H1 (cell line): Measurements from ENCODE around the gene ENTPD6. TPM values are rescaled to one million over a fixed set of nuclear protein-coding genes. Genes with fewer than 3 reads are reported as not detected.

Experiments
- CTCF ChIA-PET: fragments of 300-600 bp; sonication (Branson Sonifier 250); formaldehyde crosslinking; loops from one replicate; lab custom pipeline; 2021; ENCODE audit not compliant: partially characterized antibody; lab: Charles Lee
- POLR2A ChIA-PET: fragments of 300-600 bp; sonication (Branson Sonifier 250); formaldehyde crosslinking; loops from one replicate; lab custom pipeline; 2021; ENCODE audit warnings: inconsistent platforms; ENCODE audit not compliant: partially characterized antibody; lab: Charles Lee
- DNase-seq, 2 experiments: peaks; one replicate each; pipeline versions ENCODE4 v3.0.0 to v3.0.0-alpha.2; 2010 to 2022; ENCODE audit warnings: low spot score in 2 of 2, low read depth in 1 of 2, mixed read lengths in 1 of 2
- FAIRE-seq: peaks from 2 replicates; lab custom pipeline; 2011; peaks lifted over from hg19 to GRCh38; lab: Jason Lieb, UNC
- H2AFZ ChIP-seq: 2 replicates; pipeline ENCODE4 v1.8.1; 2012; ENCODE audit warnings: low read length, inconsistent platforms
- H2AK5ac ChIP-seq: 2 replicates; pipeline ENCODE4 v1.6.1; 2013; ENCODE audit warnings: low read depth, low read length
- H2BK120ac ChIP-seq: replicated peaks from 2 replicates; pipeline ENCODE3; 2013; ENCODE audit warnings: low read depth, low read length, inconsistent platforms
- H2BK12ac ChIP-seq: 2 replicates; pipeline ENCODE4 v1.6.1; 2013; ENCODE audit warnings: low read depth, low read length
- H2BK15ac ChIP-seq: 2 replicates; pipeline ENCODE4 v1.6.1; 2013; ENCODE audit warnings: low read length
- H2BK20ac ChIP-seq: 2 replicates; pipeline ENCODE4 v1.6.1; 2013; ENCODE audit warnings: low read length
- H2BK5ac ChIP-seq: 2 replicates; pipeline ENCODE4 v1.6.1; 2013; ENCODE audit warnings: low read depth, low read length
- H3K14ac ChIP-seq: 2 replicates; pipeline ENCODE4 v1.6.1; 2013; ENCODE audit warnings: inconsistent platforms; ENCODE audit not compliant: insufficient read length
- H3K18ac ChIP-seq: 2 replicates; pipeline ENCODE4 v1.6.1; 2013; ENCODE audit warnings: low read length; ENCODE audit errors: extremely low read depth
- H3K23ac ChIP-seq: 2 replicates; pipeline ENCODE4 v1.6.1; 2013; ENCODE audit warnings: inconsistent platforms; ENCODE audit not compliant: insufficient read length
- H3K23me2 ChIP-seq: 2 replicates; pipeline ENCODE4 v1.6.1; 2013; ENCODE audit warnings: low read depth, low read length
- H3K27ac ChIP-seq: 2 replicates; pipeline ENCODE4 v1.6.1; 2011; ENCODE audit warnings: low read depth, low read length, inconsistent platforms
- H3K27me3 ChIP-seq, 4 experiments: replicated peaks in 1 of 4; 1 replicate in 1 of 4; 2 replicates in 3 of 4; pipeline versions ENCODE4 v1.6.1 to v1.8.1; 2011 to 2013; ENCODE audit warnings: low read length in 3 of 4, mild to moderate bottlenecking in 3 of 4, inconsistent platforms in 2 of 4, mixed read lengths in 2 of 4, moderate library complexity in 1 of 4; ENCODE audit not compliant: control insufficient read depth in 3 of 4, insufficient read depth in 3 of 4; ENCODE audit errors: extremely low read depth in 1 of 4
- H3K36me3 ChIP-seq, 4 experiments: 2 replicates each; pipeline versions ENCODE4 v1.6.1 to v1.8.1; 2011 to 2013; ENCODE audit warnings: mild to moderate bottlenecking in 4 of 4, low read length in 3 of 4, moderate library complexity in 2 of 4, control low read depth in 1 of 4, inconsistent platforms in 1 of 4; ENCODE audit not compliant: insufficient read depth in 4 of 4, control insufficient read depth in 2 of 4
- H3K4ac ChIP-seq: replicated peaks from 2 replicates; pipeline ENCODE3; 2013; ENCODE audit warnings: low read length, low read depth, mixed read lengths, inconsistent platforms; ENCODE audit not compliant: insufficient read length
- H3K4me1 ChIP-seq, 4 experiments: replicated peaks in 1 of 4; 1 replicate in 1 of 4; 2 replicates in 3 of 4; pipeline versions ENCODE4 v1.6.1 to v1.8.1; 2011 to 2013; ENCODE audit warnings: low read length in 3 of 4, inconsistent platforms in 2 of 4, mixed read lengths in 1 of 4; ENCODE audit not compliant: insufficient read depth in 4 of 4, control insufficient read depth in 3 of 4
- H3K4me2 ChIP-seq, 2 experiments: 2 replicates each; pipeline versions ENCODE4 v1.6.1 to v1.8.1; 2011 to 2013; ENCODE audit warnings: low read depth in 2 of 2, low read length in 2 of 2, control low read depth in 1 of 2, inconsistent platforms in 1 of 2, mild to moderate bottlenecking in 1 of 2; ENCODE audit not compliant: insufficient read depth in 1 of 2
- H3K4me3 ChIP-seq, 4 experiments: fragments of 200-600, 300-600 bp in 1 of 4; sonication (generic), shearing (Covaris generic), sonication (Bioruptor Twin) in 1 of 4; 2 replicates each; pipeline versions ENCODE4 v1.5.1 to v1.8.1; 2011 to 2016; ENCODE audit warnings: low read length in 4 of 4, low read depth in 3 of 4, control low read depth in 2 of 4, inconsistent platforms in 2 of 4, mild to moderate bottlenecking in 2 of 4, mixed read lengths in 1 of 4, moderate library complexity in 1 of 4; ENCODE audit not compliant: insufficient read depth in 2 of 4; ENCODE audit errors: extremely low read depth in 1 of 4
- H3K56ac ChIP-seq: replicated peaks from 2 replicates; pipeline ENCODE3; 2013; ENCODE audit warnings: low read depth, mild to moderate bottlenecking, mixed read lengths, low read length, inconsistent platforms; ENCODE audit not compliant: insufficient read length
- H3K79me1 ChIP-seq: 2 replicates; pipeline ENCODE4 v1.6.1; 2013; ENCODE audit warnings: low read depth, low read length, control low read depth
- H3K79me2 ChIP-seq, 2 experiments: 2 replicates each; pipeline versions ENCODE4 v1.6.1 to v1.8.1; 2012 to 2013; ENCODE audit warnings: low read length in 2 of 2, mild to moderate bottlenecking in 2 of 2, inconsistent platforms in 1 of 2; ENCODE audit not compliant: insufficient read depth in 2 of 2, control insufficient read depth in 1 of 2
- H3K9ac ChIP-seq, 4 experiments: replicated peaks in 1 of 4; 1 replicate in 1 of 4; 2 replicates in 3 of 4; pipeline versions ENCODE4 v1.6.1 to v1.8.1; 2011 to 2013; ENCODE audit warnings: low read depth in 3 of 4, low read length in 3 of 4, control low read depth in 2 of 4, mild to moderate bottlenecking in 2 of 4, moderate library complexity in 2 of 4, inconsistent platforms in 1 of 4; ENCODE audit errors: extremely low read depth in 1 of 4
- H3K9me3 ChIP-seq, 2 experiments: 2 replicates each; pipeline versions ENCODE4 v1.6.1 to v1.8.1; 2012 to 2013; ENCODE audit warnings: mild to moderate bottlenecking in 2 of 2, moderate library complexity in 2 of 2, control low read depth in 1 of 2, inconsistent platforms in 1 of 2, low read depth in 1 of 2, low read length in 1 of 2, mixed read lengths in 1 of 2; ENCODE audit not compliant: insufficient read depth in 2 of 2
- H4K20me1 ChIP-seq, 2 experiments: replicated peaks in 1 of 2; 2 replicates each; pipeline versions ENCODE3 to v1.8.1; 2011 to 2013; ENCODE audit warnings: inconsistent platforms in 2 of 2, low read length in 2 of 2, mild to moderate bottlenecking in 1 of 2; ENCODE audit not compliant: insufficient read depth in 2 of 2, control insufficient read depth in 1 of 2
- H4K5ac ChIP-seq: 2 replicates; pipeline ENCODE4 v1.6.1; 2013; ENCODE audit warnings: low read length, low read depth, mixed read lengths, inconsistent platforms; ENCODE audit not compliant: insufficient read length
- H4K8ac ChIP-seq: 2 replicates; pipeline ENCODE4 v1.8.0; 2013; ENCODE audit warnings: mild to moderate bottlenecking, moderate library complexity, low read length, inconsistent platforms; ENCODE audit not compliant: insufficient read depth; ENCODE audit errors: extremely low read depth
- H4K91ac ChIP-seq: replicated peaks from 2 replicates; pipeline ENCODE3; 2013; ENCODE audit warnings: low read length, mixed read lengths, inconsistent platforms; ENCODE audit not compliant: insufficient read length
- CHD2 ChIP-seq: IDR thresholded peaks from 2 replicates; pipeline ENCODE4 v1.6.1; 2012; ENCODE audit warnings: low read length, improper control_type of control experiment
- EGR1 ChIP-seq: IDR thresholded peaks from 2 replicates; pipeline ENCODE4 v1.6.1; 2011; ENCODE audit warnings: low read depth, low read length, borderline replicate concordance
- EZH2 ChIP-seq: fragments of 200-600 bp; sonication (generic); IDR thresholded peaks from 2 replicates; pipeline ENCODE4 v1.7.1; 2012; ENCODE audit warnings: low read depth, mild to moderate bottlenecking, moderate library complexity, low read length, inconsistent platforms; ENCODE audit not compliant: severe bottlenecking
- HDAC2 ChIP-seq, 2 experiments: fragments of 300-600 bp in 1 of 2; sonication (generic) in 1 of 2; IDR thresholded peaks; 2 replicates each; pipeline ENCODE4 v1.6.1; 2011 to 2012; ENCODE audit warnings: low read depth in 2 of 2, low read length in 2 of 2, mild to moderate bottlenecking in 2 of 2, moderate library complexity in 2 of 2, borderline replicate concordance in 1 of 2, inconsistent platforms in 1 of 2
- HDAC6 ChIP-seq: IDR thresholded peaks from one replicate; pipeline ENCODE4 v1.7.1; 2012; ENCODE audit warnings: low read depth, mild to moderate bottlenecking, inconsistent platforms, low read length, moderate library complexity
- KDM5A ChIP-seq: fragments of 200-600 bp; IDR thresholded peaks from 2 replicates; pipeline ENCODE4 v1.7.1; 2012; ENCODE audit warnings: mild to moderate bottlenecking, low read length, inconsistent platforms, mixed read lengths
- MAFK ChIP-seq: IDR thresholded peaks from 2 replicates; pipeline ENCODE4 v1.6.1; 2012; ENCODE audit warnings: low read depth, mild to moderate bottlenecking, improper control_type of control experiment, low read length
- NANOG ChIP-seq: IDR thresholded peaks from 2 replicates; pipeline ENCODE4 v1.6.1; 2011; ENCODE audit warnings: low read length, low read depth, mild to moderate bottlenecking, inconsistent platforms; ENCODE audit not compliant: insufficient read depth, poor library complexity, severe bottlenecking
- PHF8 ChIP-seq: fragments of 200-600 bp; sonication (generic); conservative IDR thresholded peaks from 2 replicates; pipeline ENCODE4 v1.7.1; 2012; ENCODE audit warnings: low read depth, mild to moderate bottlenecking, inconsistent platforms, low read length, moderate library complexity
- RFX5 ChIP-seq: IDR thresholded peaks from 2 replicates; pipeline ENCODE4 v1.6.1; 2011; ENCODE audit warnings: low read depth, low read length, improper control_type of control experiment, borderline replicate concordance
- SIN3A ChIP-seq, 2 experiments: IDR thresholded peaks in 1 of 2; conservative IDR thresholded peaks in 1 of 2; 2 replicates each; pipeline ENCODE4 v1.6.1; 2011 to 2012; ENCODE audit warnings: low read length in 2 of 2, improper control_type of control experiment in 1 of 2, low read depth in 1 of 2, mild to moderate bottlenecking in 1 of 2
- SIX5 ChIP-seq: IDR thresholded peaks from 2 replicates; pipeline ENCODE4 v1.6.1; 2011; ENCODE audit warnings: mild to moderate bottlenecking, low read depth, low read length
- WGBS, 2 experiments: shearing (Covaris generic) in 1 of 2; methylation state at CpG; one replicate each; pipeline versions ENCODE4 v1.1.6 to v1.1.7; 2013 to 2015; ENCODE audit warnings: low lambda C conversion rate in 2 of 2, mixed read lengths in 2 of 2, inconsistent platforms in 1 of 2, low coverage in 1 of 2, missing lambda C conversion rate in 1 of 2; ENCODE audit not compliant: insufficient replicate concordance in 2 of 2, insufficient coverage in 1 of 2, insufficient read length in 1 of 2; ENCODE audit errors: extremely low coverage in 1 of 2, missing lambda C conversion rate in 1 of 2; 5-methylcytosine and 5-hydroxymethylcytosine counted together
- polyA plus RNA-seq, 7 experiments: library from polyadenylated mRNA; depleted of rRNA in 3 of 7; stranded (reverse) in 5 of 7; unstranded in 2 of 7; fragments of >200 nt in 5 of 7; fragments of 200-250 nt in 2 of 7; gene quantifications; 1 replicate in 5 of 7; 2 replicates in 1 of 7; 4 replicates in 1 of 7; pipeline versions ENCODE4 v1.2.1 to v1.2.3, GENCODE V29; 2011 to 2013; ENCODE audit warnings: missing spikeins in 2 of 7, mixed read lengths in 2 of 7
- total RNA-seq: library from RNA; stranded (reverse); fragmentation: NEBNext Ultra II Directional; extraction: Animal tissue kit (Norgen Biotek cat#: 25700); gene quantifications from 2 replicates; pipeline ENCODE4 v1.2.1, GENCODE V29; 2021

ENTPD6 gene
- total and polyA plus RNA-seq, 2 of the 8 experiments (the other 6 are each of a cell fraction or from before 2014, with no cell fraction given): 47.8 to 57.3 TPM

DNA sequence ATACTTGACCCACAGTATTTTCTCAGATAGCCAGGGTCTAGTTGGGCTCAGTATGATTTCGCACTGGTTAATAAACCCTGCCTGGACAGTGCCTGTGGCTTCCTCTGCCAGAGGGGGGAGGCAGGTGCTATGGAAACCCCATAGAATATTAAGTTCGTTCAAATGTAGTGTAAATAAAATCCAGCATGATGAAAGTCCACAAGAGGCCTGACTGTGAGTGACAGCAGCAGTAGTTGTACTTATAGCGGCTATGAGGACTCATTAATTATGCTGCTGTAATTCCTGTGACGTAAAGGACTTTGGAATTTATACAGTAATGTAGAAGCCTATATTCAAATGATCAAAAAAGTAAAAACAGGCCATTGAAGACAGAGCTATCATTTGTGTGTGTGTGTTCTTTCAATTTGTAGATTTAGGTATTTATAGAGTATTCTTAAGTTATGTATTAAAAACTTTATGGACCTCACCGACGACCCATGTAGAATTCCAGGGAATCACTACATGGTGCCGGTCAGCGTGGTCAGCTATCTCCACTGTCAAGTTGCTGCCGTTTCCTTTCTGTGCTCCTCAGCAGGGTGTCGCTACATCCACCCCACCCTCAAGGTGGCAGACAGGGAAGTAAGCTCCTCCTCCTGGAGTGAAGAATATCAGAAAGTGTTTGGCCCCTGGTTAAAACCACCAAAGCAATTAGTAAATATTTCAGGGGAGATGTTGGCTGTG is 62.4 kb downstream of the ENTPD6 start:
- no peaks in the 10 kb centered on the region for H3K4me1 ChIP-seq
- H3K56ac ChIP-seq: no peak overlapping the region
- H2AFZ ChIP-seq: no peak overlapping the region
- no peak for DNase-seq
- no peak overlapping the region for H2BK120ac ChIP-seq
- peaks cover 0 to 6% of the 10 kb centered on the region in 2 experiments; a peak in 1 of 4 replicates for H3K9me3 ChIP-seq
- no peak overlapping the region for H4K8ac ChIP-seq
- no peak overlapping the region for H3K23ac ChIP-seq
- ChIA-PET CTCF (interaction anchor here (0.9 to 3.0 kb wide), 4 partner anchors 11 to 109 kb away, joined by 3 to 17 read pairs (median 3); partner anchors contain the start of gene PYGB), POLR2A (interaction anchor here (1.0 kb wide), 1 partner anchor 8 kb away, joined by 3 read pairs; no protein-coding TSS in a partner anchor)
- H3K4me3 ChIP-seq: no peak overlapping the region
- no peak for FAIRE-seq
- no peak overlapping the region for H3K4ac ChIP-seq
- H3K27ac ChIP-seq: no peak overlapping the region
- peaks cover 2 to 17% (median 9%) of the 10 kb centered on the region in 4 experiments; a peak in 3 of 8 replicates for H3K36me3 ChIP-seq
- H3K79me1 ChIP-seq: peaks cover 13% of the 10 kb centered on the region
- no peak overlapping the region for H4K5ac ChIP-seq
- no peak overlapping the region for H3K18ac ChIP-seq
- no peak overlapping the region for H3K9ac ChIP-seq
- H4K20me1 ChIP-seq: no peaks in the 10 kb centered on the region
- H2BK12ac ChIP-seq: no peak overlapping the region
- no peak overlapping the region for H2AK5ac ChIP-seq
- H2BK5ac ChIP-seq: no peak overlapping the region
- H3K79me2 ChIP-seq: peaks cover 0 to 18% of the 10 kb centered on the region in 2 experiments; a peak in 2 of 4 replicates
- H2BK20ac ChIP-seq: no peak overlapping the region
- no peaks in the 10 kb centered on the region for H3K23me2 ChIP-seq
- no peak overlapping the region for H4K91ac ChIP-seq
- 90% methylated on average over 10 of the region's 10 CpGs; no CpG with 5 or more reads in 1 of the 2 experiments for WGBS, 2 experiments
- H3K4me2 ChIP-seq: no peak overlapping the region
- no peaks in the 10 kb centered on the region for H3K27me3 ChIP-seq
- no peak overlapping the region for H2BK15ac ChIP-seq
- no peak overlapping the region for H3K14ac ChIP-seq
- TF ChIP-seq RFX5: no peak
- TF ChIP-seq EGR1: no peak
- TF ChIP-seq NANOG: no peak
- TF ChIP-seq SIN3A (conservative IDR thresholded peaks at IDR 0.05 in 1 of 2, IDR thresholded peaks at IDR 0.05 in 1 of 2; ENCODE audit: low read depth in 1 of 2, low read length in 2 of 2): no peak
- TF ChIP-seq EZH2: no peak
- no peak for TF ChIP-seq CHD2
- no peak for TF ChIP-seq HDAC6
- no peak for TF ChIP-seq MAFK
- no peak for TF ChIP-seq PHF8
- TF ChIP-seq SIX5: no peak
- no peak for TF ChIP-seq KDM5A
- TF ChIP-seq HDAC2 (IDR thresholded peaks at IDR 0.05; ENCODE audit: borderline replicate concordance in 1 of 2, low read depth in 2 of 2, low read length in 2 of 2): no peak
